GM23248 (cell line): ENCODE measurements around the gene SAXO2.

ENCODE experiments used
- EZH2 ChIP-seq: fragments of 200-600 bp; sonication (generic); IDR thresholded peaks from 2 replicates; pipeline ENCODE4 v1.6.1; 2018; ENCODE audit warnings: antibody characterized with exemption, mild to moderate bottlenecking; ENCODE audit not compliant: insufficient read depth, poor library complexity, severe bottlenecking
- EZH2phosphoT487 ChIP-seq: fragments of 200-600 bp; sonication (generic); IDR thresholded peaks from 2 replicates; pipeline ENCODE4 v1.6.1; 2018; ENCODE audit warnings: antibody characterized with exemption, moderate library complexity, mild to moderate bottlenecking, low read depth; ENCODE audit not compliant: insufficient read depth

- TF ChIP-seq EZH2 (no peak), EZH2phosphoT487 (no peak)
These were observed 31.6 kb downstream of the SAXO2 start for GRCh38 chr15:82294061-82294690.
